H9 (cell line): ENCODE data around the gene CXXC5. TPM values are rescaled to one million over a fixed set of nuclear protein-coding genes. Genes with fewer than 3 reads are reported as not detected.
"Not testable (repeated sequence)": the region's sequence is repeated elsewhere in the genome, so short reads cannot be mapped to it uniquely, and the experiment has no call there.

Experiments used
- DNase-seq: peaks from one replicate; pipeline ENCODE4 v3.0.0-alpha.2; 2017
- H2AFZ ChIP-seq: one replicate; pipeline ENCODE4 v1.6.1; 2013; ENCODE audit warnings: mild to moderate bottlenecking, low read length, control low read depth, moderate library complexity
- H2AK5ac ChIP-seq: 2 replicates; pipeline ENCODE4 v1.6.1; 2013; ENCODE audit warnings: low read length, control low read depth, mixed read lengths; ENCODE audit not compliant: insufficient read length
- H2BK120ac ChIP-seq: one replicate; pipeline ENCODE4 v1.6.1; 2013; ENCODE audit warnings: low read depth, mild to moderate bottlenecking, low read length, control low read depth, inconsistent platforms; ENCODE audit not compliant: poor library complexity, severe bottlenecking
- H2BK12ac ChIP-seq: 2 replicates; pipeline ENCODE4 v1.6.1; 2013; ENCODE audit warnings: low read length, control low read depth, mixed read lengths, low read depth; ENCODE audit not compliant: insufficient read length
- H2BK15ac ChIP-seq: 2 replicates; pipeline ENCODE4 v1.6.1; 2013; ENCODE audit warnings: low read depth, low read length, control low read depth
- H2BK20ac ChIP-seq: one replicate; pipeline ENCODE4 v1.6.1; 2013; ENCODE audit warnings: low read depth, mild to moderate bottlenecking, low read length, control low read depth, inconsistent platforms; ENCODE audit not compliant: poor library complexity, severe bottlenecking
- H2BK5ac ChIP-seq: 2 replicates; pipeline ENCODE4 v1.6.1; 2013; ENCODE audit warnings: low read length, control low read depth, mixed read lengths; ENCODE audit not compliant: insufficient read length
- H3K14ac ChIP-seq: 2 replicates; pipeline ENCODE4 v1.6.1; 2013; ENCODE audit warnings: low read length, control low read depth; ENCODE audit not compliant: insufficient read depth
- H3K18ac ChIP-seq: 2 replicates; pipeline ENCODE4 v1.6.1; 2013; ENCODE audit warnings: low read depth, mild to moderate bottlenecking, mixed read lengths, low read length, control low read depth; ENCODE audit not compliant: insufficient read length
- H3K23ac ChIP-seq: 2 replicates; pipeline ENCODE4 v1.6.1; 2013; ENCODE audit warnings: low read length, control low read depth, mixed read lengths, low read depth; ENCODE audit not compliant: insufficient read length
- H3K23me2 ChIP-seq: 2 replicates; pipeline ENCODE4 v1.6.1; 2013; ENCODE audit warnings: low read depth, mild to moderate bottlenecking, mixed read lengths, low read length, control low read depth; ENCODE audit not compliant: insufficient read length, poor library complexity, severe bottlenecking
- H3K27ac ChIP-seq: 2 replicates; pipeline ENCODE4 v1.5.1; 2013; ENCODE audit warnings: low read length, control low read depth, mixed read lengths, low read depth; ENCODE audit not compliant: insufficient read length
- H3K27me3 ChIP-seq: 2 replicates; pipeline ENCODE4 v1.6.1; 2013; ENCODE audit warnings: low read length, control low read depth, inconsistent platforms; ENCODE audit not compliant: insufficient read depth
- H3K4ac ChIP-seq: 2 replicates; pipeline ENCODE4 v1.6.1; 2013; ENCODE audit warnings: low read depth, mild to moderate bottlenecking, control low read depth, inconsistent platforms, low read length, moderate library complexity
- H3K4me1 ChIP-seq: 2 replicates; pipeline ENCODE4 v1.6.1; 2013; ENCODE audit warnings: low read length, control low read depth, inconsistent platforms; ENCODE audit not compliant: insufficient read depth
- H3K4me2 ChIP-seq: 2 replicates; pipeline ENCODE4 v1.6.1; 2013; ENCODE audit warnings: low read length, control low read depth, mixed read lengths; ENCODE audit not compliant: insufficient read length, insufficient read depth
- H3K56ac ChIP-seq: 2 replicates; pipeline ENCODE4 v1.6.1; 2013; ENCODE audit warnings: low read depth, mild to moderate bottlenecking, mixed read lengths, low read length, control low read depth; ENCODE audit not compliant: insufficient read length
- H3K79me1 ChIP-seq: 2 replicates; pipeline ENCODE4 v1.6.1; 2013; ENCODE audit warnings: low read depth, mild to moderate bottlenecking, moderate library complexity, low read length, control low read depth, inconsistent platforms; ENCODE audit not compliant: insufficient read depth, poor library complexity, severe bottlenecking
- H3K79me2 ChIP-seq: 2 replicates; pipeline ENCODE4 v1.6.1; 2013; ENCODE audit warnings: low read length, control low read depth, inconsistent platforms; ENCODE audit not compliant: insufficient read depth
- H3K9ac ChIP-seq: 2 replicates; pipeline ENCODE4 v1.6.1; 2013; ENCODE audit warnings: low read length, control low read depth, mixed read lengths; ENCODE audit not compliant: insufficient read length; ENCODE audit errors: extremely low read depth
- H3K9me3 ChIP-seq: one replicate; pipeline ENCODE4 v1.6.1; 2013; ENCODE audit warnings: low read depth, low read length, inconsistent platforms; ENCODE audit not compliant: control insufficient read depth
- H3T11ph ChIP-seq: one replicate; pipeline ENCODE4 v1.6.1; 2013; ENCODE audit warnings: mild to moderate bottlenecking, low read length, control low read depth, inconsistent platforms
- H4K20me1 ChIP-seq: one replicate; pipeline ENCODE4 v1.6.1; 2013; ENCODE audit not compliant: control insufficient read depth, insufficient read length, insufficient read depth
- H4K5ac ChIP-seq: 2 replicates; pipeline ENCODE4 v1.6.1; 2013; ENCODE audit warnings: low read depth, mild to moderate bottlenecking, mixed read lengths, low read length, control low read depth; ENCODE audit not compliant: insufficient read length
- H4K8ac ChIP-seq: replicated peaks from 2 replicates; pipeline ENCODE4 v1.6.1; 2013; ENCODE audit warnings: low read length, control low read depth, mixed read lengths, low read depth; ENCODE audit not compliant: insufficient read length
- H4K91ac ChIP-seq: 2 replicates; pipeline ENCODE4 v1.6.1; 2013; ENCODE audit warnings: low read depth, mild to moderate bottlenecking, moderate library complexity, mixed read lengths, low read length, control low read depth; ENCODE audit not compliant: insufficient read length
- H3K27ac Mint-ChIP-seq, 3 experiments: 2 replicates in 2 of 3; 3 replicates in 1 of 3; pipeline ENCODE4 v1.8.0; 2020 to 2021; ENCODE audit warnings: mixed read lengths in 3 of 3, mild to moderate bottlenecking in 1 of 3, moderate library complexity in 1 of 3
- H3K27me3 Mint-ChIP-seq: 2 replicates; pipeline ENCODE4 v1.8.0; 2021; ENCODE audit warnings: low read depth, mild to moderate bottlenecking, moderate library complexity, mixed read lengths
- H3K36me3 Mint-ChIP-seq, 3 experiments: 2 replicates in 2 of 3; 3 replicates in 1 of 3; pipeline ENCODE4 v1.8.0; 2020 to 2021; ENCODE audit warnings: low read depth in 3 of 3, mixed read lengths in 3 of 3; ENCODE audit not compliant: insufficient read depth in 1 of 3
- H3K4me1 Mint-ChIP-seq, 2 experiments: 2 replicates each; pipeline ENCODE4 v1.8.0; 2020; ENCODE audit warnings: mixed read lengths in 2 of 2
- H3K4me3 Mint-ChIP-seq, 2 experiments: 2 replicates in 1 of 2; 3 replicates in 1 of 2; pipeline ENCODE4 v1.8.0; 2020 to 2021; ENCODE audit warnings: mild to moderate bottlenecking in 2 of 2, mixed read lengths in 2 of 2, moderate library complexity in 1 of 2
- H3K9me3 Mint-ChIP-seq, 2 experiments: 2 replicates in 1 of 2; 3 replicates in 1 of 2; pipeline ENCODE4 v1.8.0; 2020; ENCODE audit warnings: mild to moderate bottlenecking in 2 of 2, mixed read lengths in 2 of 2, moderate library complexity in 1 of 2
- CTCF ChIP-seq: fragments of 200-600 bp; sonication (generic); conservative IDR thresholded peaks from 3 replicates; pipeline ENCODE4 v1.8.0; 2021; ENCODE audit warnings: antibody characterized with exemption, mild to moderate bottlenecking
- WGBS: extraction: QIAGEN DNeasy Blood & Tissue Kit; methylation state at CpG from one replicate; pipeline ENCODE4 v1.1.7; 2013; ENCODE audit warnings: missing lambda C conversion rate, low lambda C conversion rate, mixed read lengths; ENCODE audit not compliant: insufficient read length; ENCODE audit errors: extremely low coverage; 5-methylcytosine and 5-hydroxymethylcytosine counted together
- total RNA-seq: library from RNA; stranded (reverse); gene quantifications from 2 replicates; pipeline ENCODE4 v1.2.1, GENCODE V29; 2021

CXXC5 gene
- total RNA-seq, 1 experiment from 2014 or later, result 105 TPM

- no peak overlapping the region for H4K5ac ChIP-seq
- no peak overlapping the region for H3K27ac ChIP-seq
- H3K79me1 ChIP-seq, result no peaks in the 10 kb centered on the region
- Mint-ChIP-seq H3K27ac (no peak overlapping the region), H3K4me1 (peaks cover 7 to 8% of the 10 kb centered on the region in 2 experiments; a peak in 3 of 4 replicates), H3K9me3 (peaks cover 29 to 36% of the 10 kb centered on the region in 2 experiments), H3K4me3 (no peak overlapping the region), H3K27me3 (peaks cover 18% of the 10 kb centered on the region), H3K36me3 (peaks cover 32 to 43% (median 34%) of the 10 kb centered on the region in 3 experiments)
- H2BK5ac ChIP-seq, result no peak overlapping the region
- H3K14ac ChIP-seq, result no peak overlapping the region
- H3K4me1 ChIP-seq, result peaks cover 6% of the 10 kb centered on the region; the same call in 1 of the 2 replicates
- no peak overlapping the region for H2AFZ ChIP-seq
- no peak overlapping the region for H2BK20ac ChIP-seq
- no peak overlapping the region for H3K18ac ChIP-seq
- H3K23me2 ChIP-seq, result no peaks in the 10 kb centered on the region
- no peaks in the 10 kb centered on the region for H3K79me2 ChIP-seq
- DNase-seq, result no peak
- H3K9me3 ChIP-seq, result no peaks in the 10 kb centered on the region
- H2BK120ac ChIP-seq, result no peak overlapping the region
- TF ChIP-seq CTCF, result no peak
- H2BK12ac ChIP-seq, result no peak overlapping the region
- H3K4ac ChIP-seq, result no peak overlapping the region
- no peaks in the 10 kb centered on the region for H4K20me1 ChIP-seq
- H3K4me2 ChIP-seq, result no peak overlapping the region
- no peak overlapping the region for H3K56ac ChIP-seq
- no peak overlapping the region for H3T11ph ChIP-seq
- H4K91ac ChIP-seq, result no peak overlapping the region
- no peak overlapping the region for H4K8ac ChIP-seq
- no peaks in the 10 kb centered on the region for H3K27me3 ChIP-seq
- no peak overlapping the region for H3K9ac ChIP-seq
- no CpG with 5 or more reads among the region's 8 CpGs for WGBS
- H2BK15ac ChIP-seq, result no peak overlapping the region
- no peak overlapping the region for H3K23ac ChIP-seq
- no peak overlapping the region for H2AK5ac ChIP-seq
Measured at GRCh38 chr5:139717221-139717620, 69.1 kb downstream of the CXXC5 start.

GRCh38 chr5:139718403-139718802, 70.3 kb downstream of the CXXC5 start:
- not testable (repeated sequence) for H3K79me1 ChIP-seq, H3K4me1 Mint-ChIP-seq, H3K9ac ChIP-seq, H3K23me2 ChIP-seq, H3K4me2 ChIP-seq, H3K27me3 ChIP-seq, H3K4me3 Mint-ChIP-seq, H4K5ac ChIP-seq, H2BK120ac ChIP-seq, H3K23ac ChIP-seq, H3K27ac ChIP-seq, H3T11ph ChIP-seq, H3K9me3 ChIP-seq, H3K27me3 Mint-ChIP-seq, H4K8ac ChIP-seq, H3K27ac Mint-ChIP-seq, DNase-seq, H3K18ac ChIP-seq, H3K56ac ChIP-seq, H2BK12ac ChIP-seq, H3K14ac ChIP-seq, H2BK15ac ChIP-seq, H2BK5ac ChIP-seq, H3K4ac ChIP-seq, H3K4me1 ChIP-seq, H2AFZ ChIP-seq, H2BK20ac ChIP-seq, H4K20me1 ChIP-seq, H2AK5ac ChIP-seq, H4K91ac ChIP-seq, H3K79me2 ChIP-seq
- no CpG with 5 or more reads among the region's 2 CpGs for WGBS
- Mint-ChIP-seq H3K36me3 (peaks cover 32 to 43% (median 34%) of the 10 kb centered on the region in 3 experiments), H3K9me3 (peaks cover 29 to 36% of the 10 kb centered on the region in 2 experiments)
